A673 (cell line): ENCODE data around the gene ADAMTS9.

Experiments
- CTCF ChIP-seq: fragments of 300-800, 200-600 bp; sonication (generic); conservative IDR thresholded peaks from 2 replicates; pipeline ENCODE4 v1.5.1; 2017; ENCODE audit warnings: low read depth, mild to moderate bottlenecking, antibody characterized with exemption, low read length, moderate library complexity, mixed read lengths
- EZH2 ChIP-seq: fragments of 200-600 bp; sonication (generic); IDR thresholded peaks from 2 replicates; pipeline ENCODE4 v1.6.1; 2017; ENCODE audit warnings: borderline replicate concordance, low read depth, mild to moderate bottlenecking, mixed read lengths, antibody characterized with exemption, low read length; ENCODE audit not compliant: poor library complexity, severe bottlenecking

- TF ChIP-seq CTCF = no peak
- no peak for TF ChIP-seq EZH2
Measured at GRCh38 chr3:64576211-64576775, 111.5 kb downstream of the ADAMTS9 start.
